GM18511 (cell line): Measurements from ENCODE around the gene SYPL2.

ENCODE experiments used
- ATAC-seq: cut with Tn5 transposase; IDR thresholded peaks from one replicate; pipeline ENCODE4 v1.9.1; 2021; ENCODE audit warnings: mild to moderate bottlenecking, moderate library complexity; ENCODE audit not compliant: unreplicated experiment

The SYPL2 gene

GRCh38 chr1:109513110-109513710, 46.9 kb downstream of the SYPL2 start:
- no peak for ATAC-seq

- ATAC-seq = no peak
Measured at GRCh38 chr1:109514846-109515245, 48.5 kb downstream of the SYPL2 start.

- no peak for ATAC-seq
Measured at GRCh38 chr1:109516872-109517271, 50.5 kb downstream of the SYPL2 start.

GRCh38 chr1:109517337-109517736, 51.0 kb downstream of the SYPL2 start:
- no peak for ATAC-seq

- no peak for ATAC-seq
Measured at GRCh38 chr1:109521002-109521951, 54.9 kb downstream of the SYPL2 start.

GRCh38 chr1:109522026-109522425, 55.7 kb downstream of the SYPL2 start:
- ATAC-seq = no peak

GRCh38 chr1:109523706-109524105, 57.4 kb downstream of the SYPL2 start:
- ATAC-seq = no peak

GRCh38 chr1:109527098-109527811, 60.9 kb downstream of the SYPL2 start:
- peak; percentile 69 for ATAC-seq

GRCh38 chr1:109527846-109528695, 61.7 kb downstream of the SYPL2 start:
- no peak for ATAC-seq

- ATAC-seq = no peak
Measured at GRCh38 chr1:109528712-109529111, 62.4 kb downstream of the SYPL2 start.

GRCh38 chr1:109529881-109530456, 63.6 kb downstream of the SYPL2 start:
- ATAC-seq = no peak

- no peak for ATAC-seq
Measured at GRCh38 chr1:109530457-109531087, 64.2 kb downstream of the SYPL2 start.

- ATAC-seq = no peak
Measured at GRCh38 chr1:109531380-109531779, 65.0 kb downstream of the SYPL2 start.
